HepG2 (cell line): ENCODE measurements around the gene MTA2. TPM values are rescaled to one million over a fixed set of nuclear protein-coding genes. Genes with fewer than 3 reads are reported as not detected.

Experiments used
- ARHGAP35 ChIP-seq: sonication (generic); formaldehyde crosslinking; IDR thresholded peaks from 2 replicates; pipeline ENCODE4 v1.9.0; 2022; ENCODE audit warnings: mild to moderate bottlenecking, inconsistent platforms, moderate library complexity, missing genetic modification reagents, borderline replicate concordance
- EHMT2 ChIP-seq: fragments of 200-600 bp; sonication (generic); IDR thresholded peaks from 2 replicates; pipeline ENCODE4 v1.7.0; 2017; ENCODE audit warnings: antibody characterized with exemption, low read depth, low read length, borderline replicate concordance
- KDM1A ChIP-seq: IDR thresholded peaks from 2 replicates; pipeline ENCODE4 v1.6.1; 2016; ENCODE audit warnings: missing compliant biosample characterization
- MYC ChIP-seq: sonication (generic); formaldehyde crosslinking; IDR thresholded peaks from 2 replicates; pipeline ENCODE4 v1.9.0; 2021; ENCODE audit warnings: missing genetic modification reagents, borderline replicate concordance
- NRL ChIP-seq: sonication (generic); formaldehyde crosslinking; IDR thresholded peaks from 2 replicates; pipeline ENCODE4 v1.5.0; 2020; ENCODE audit warnings: missing genetic modification reagents, mild to moderate bottlenecking, moderate library complexity, borderline replicate concordance
- RBM39 ChIP-seq: fragments of 200-400 bp; formaldehyde crosslinking; IDR thresholded peaks from one replicate; pipeline ENCODE4 v1.6.1; 2018; ENCODE audit warnings: antibody characterized with exemption, mild to moderate bottlenecking, low read depth, low read length; ENCODE audit not compliant: poor library complexity, severe bottlenecking
- TRIM24 ChIP-seq: sonication (generic); formaldehyde crosslinking; IDR thresholded peaks from 2 replicates; pipeline ENCODE4 v1.8.0; 2022; ENCODE audit warnings: mild to moderate bottlenecking, missing genetic modification reagents
- YY1 ChIP-seq: IDR thresholded peaks from 2 replicates; pipeline ENCODE4 v1.6.1; 2011; ENCODE audit warnings: low read length, low read depth, moderate library complexity, mild to moderate bottlenecking; ENCODE audit not compliant: insufficient read depth, insufficient replicate concordance
- ZNF335 ChIP-seq: sonication (generic); formaldehyde crosslinking; IDR thresholded peaks from 2 replicates; pipeline ENCODE4 v1.4.0; 2020; ENCODE audit warnings: missing genetic modification reagents
- ZNF501 ChIP-seq: sonication (generic); formaldehyde crosslinking; IDR thresholded peaks from 2 replicates; pipeline ENCODE4 v1.5.1; 2020; ENCODE audit warnings: mild to moderate bottlenecking, moderate library complexity, missing genetic modification reagents
- ZNF607 ChIP-seq: sonication (generic); formaldehyde crosslinking; IDR thresholded peaks from 2 replicates; pipeline ENCODE4 v1.5.1; 2020; ENCODE audit warnings: missing genetic modification reagents, mild to moderate bottlenecking, borderline replicate concordance
- polyA plus RNA-seq, 8 experiments: library from polyadenylated mRNA; depleted of rRNA in 3 of 8; stranded (reverse) in 7 of 8; unstranded in 1 of 8; fragments of >200 nt; fragmentation: Illumina TruSeq in 4 of 8; extraction: Trizol in 4 of 8; gene quantifications; 2 replicates each; pipeline versions ENCODE4 v1.2.1 to v1.2.3, GENCODE V29; 2011 to 2016; ENCODE audit warnings: low read depth in 4 of 8, missing spikeins in 1 of 8, mixed read lengths in 1 of 8; ENCODE audit not compliant: insufficient read depth in 1 of 8
- total RNA-seq, 5 experiments: library from RNA; depleted of rRNA; stranded (reverse); fragments of >200 nt; fragmentation: Illumina TruSeq; extraction: Trizol; gene quantifications; 2 replicates each; pipeline ENCODE4 v1.2.3, GENCODE V29; 2016; ENCODE audit warnings: low read depth in 1 of 5
- TF ChIP-seq, protein P1 (sequence below): sonication (generic); formaldehyde crosslinking; IDR thresholded peaks from 2 replicates; pipeline ENCODE4 v1.4.0; 2020; ENCODE audit warnings: low read depth, missing genetic modification reagents
- TF ChIP-seq, protein P2 (sequence below): sonication (generic); formaldehyde crosslinking; IDR thresholded peaks from 2 replicates; pipeline ENCODE4 v1.5.0; 2020; ENCODE audit warnings: missing genetic modification reagents, mild to moderate bottlenecking, borderline replicate concordance
- TF ChIP-seq, protein P3 (sequence below): sonication (generic); formaldehyde crosslinking; IDR thresholded peaks from 2 replicates; pipeline ENCODE4 v1.5.0; 2020; ENCODE audit warnings: mild to moderate bottlenecking, missing genetic modification reagents, borderline replicate concordance

MTA2 gene
- total and polyA plus RNA-seq, 2 of the 13 experiments (the other 11 are each of a cell fraction or from before 2014, with no cell fraction given): 14.0 to 70.0 TPM

DNA sequence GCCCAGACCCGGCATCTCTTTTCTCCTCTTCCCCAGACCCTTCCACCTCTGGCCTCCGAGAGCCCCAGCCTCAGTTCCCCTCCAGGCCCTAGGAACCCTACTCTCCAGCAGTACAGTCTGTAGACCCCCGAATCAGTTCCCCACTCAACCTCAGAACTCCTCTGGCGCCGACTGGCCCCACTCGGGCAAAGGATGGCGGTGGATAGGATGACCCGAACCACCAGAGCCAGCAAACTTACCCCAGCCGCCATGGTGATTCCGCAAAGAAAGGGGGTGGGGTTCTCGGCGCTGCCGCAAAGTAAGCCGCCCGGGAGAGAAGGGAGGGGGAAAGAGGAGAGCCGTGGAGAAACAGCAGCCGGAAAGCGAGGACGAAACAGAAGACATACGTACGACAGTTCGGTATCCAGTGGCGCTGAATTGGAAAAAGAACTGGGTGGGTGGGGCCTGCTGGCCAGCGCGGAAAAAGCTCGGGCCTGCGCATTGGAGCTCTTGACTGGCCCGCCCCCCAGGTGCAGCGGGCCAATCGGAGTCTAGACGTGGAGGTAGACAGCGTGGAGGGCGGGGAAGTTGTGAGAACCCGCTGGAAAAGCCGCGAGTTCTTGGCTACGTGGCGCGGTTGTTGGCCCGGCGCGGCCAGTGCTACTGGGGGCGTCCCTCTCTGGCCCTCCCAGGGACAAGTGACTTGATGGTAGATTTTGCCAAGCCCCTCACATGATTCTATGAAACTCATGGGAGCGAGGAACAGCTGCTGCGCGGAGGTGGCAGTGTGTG is 27.9 kb downstream of the MTA2 start, which contains the start of gene EEF1G (continued):
- TF ChIP-seq, protein P1, sequence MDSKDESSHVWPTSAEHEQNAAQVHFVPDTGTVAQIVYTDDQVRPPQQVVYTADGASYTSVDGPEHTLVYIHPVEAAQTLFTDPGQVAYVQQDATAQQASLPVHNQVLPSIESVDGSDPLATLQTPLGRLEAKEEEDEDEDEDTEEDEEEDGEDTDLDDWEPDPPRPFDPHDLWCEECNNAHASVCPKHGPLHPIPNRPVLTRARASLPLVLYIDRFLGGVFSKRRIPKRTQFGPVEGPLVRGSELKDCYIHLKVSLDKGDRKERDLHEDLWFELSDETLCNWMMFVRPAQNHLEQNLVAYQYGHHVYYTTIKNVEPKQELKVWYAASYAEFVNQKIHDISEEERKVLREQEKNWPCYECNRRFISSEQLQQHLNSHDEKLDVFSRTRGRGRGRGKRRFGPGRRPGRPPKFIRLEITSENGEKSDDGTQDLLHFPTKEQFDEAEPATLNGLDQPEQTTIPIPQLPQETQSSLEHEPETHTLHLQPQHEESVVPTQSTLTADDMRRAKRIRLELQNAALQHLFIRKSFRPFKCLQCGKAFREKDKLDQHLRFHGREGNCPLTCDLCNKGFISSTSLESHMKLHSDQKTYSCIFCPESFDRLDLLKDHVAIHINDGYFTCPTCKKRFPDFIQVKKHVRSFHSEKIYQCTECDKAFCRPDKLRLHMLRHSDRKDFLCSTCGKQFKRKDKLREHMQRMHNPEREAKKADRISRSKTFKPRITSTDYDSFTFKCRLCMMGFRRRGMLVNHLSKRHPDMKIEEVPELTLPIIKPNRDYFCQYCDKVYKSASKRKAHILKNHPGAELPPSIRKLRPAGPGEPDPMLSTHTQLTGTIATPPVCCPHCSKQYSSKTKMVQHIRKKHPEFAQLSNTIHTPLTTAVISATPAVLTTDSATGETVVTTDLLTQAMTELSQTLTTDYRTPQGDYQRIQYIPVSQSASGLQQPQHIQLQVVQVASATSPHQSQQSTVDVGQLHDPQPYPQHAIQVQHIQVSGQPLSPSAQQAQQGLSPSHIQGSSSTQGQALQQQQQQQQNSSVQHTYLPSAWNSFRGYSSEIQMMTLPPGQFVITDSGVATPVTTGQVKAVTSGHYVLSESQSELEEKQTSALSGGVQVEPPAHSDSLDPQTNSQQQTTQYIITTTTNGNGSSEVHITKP: no peak
- TF ChIP-seq ARHGAP35 (CRISPR knock-in tag) (no peak), MYC (peak; percentile 55; the same call in 1 of the 2 replicates), KDM1A (CRISPR knock-in tag) (no peak), ZNF335 (CRISPR knock-in tag) (peak; percentile 43; the same call in 1 of the 2 replicates), NRL (CRISPR knock-in tag) (peak; percentile 92; the same call in 1 of the 2 replicates), EHMT2 (no peak), TRIM24 (no peak), YY1 (peak; percentile 92), RBM39 (no peak), ZNF607 (CRISPR knock-in tag) (peak; percentile 18; the same call in 1 of the 2 replicates), ZNF501 (CRISPR knock-in tag) (peak; percentile 88; the same call in 1 of the 2 replicates)
- TF ChIP-seq, protein P2, sequence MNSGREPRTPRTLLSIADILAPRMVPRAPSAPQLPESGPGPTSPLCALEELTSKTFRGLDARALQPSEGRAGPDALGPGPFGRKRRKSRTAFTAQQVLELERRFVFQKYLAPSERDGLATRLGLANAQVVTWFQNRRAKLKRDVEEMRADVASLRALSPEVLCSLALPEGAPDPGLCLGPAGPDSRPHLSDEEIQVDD: no peak
- TF ChIP-seq, protein P3, sequence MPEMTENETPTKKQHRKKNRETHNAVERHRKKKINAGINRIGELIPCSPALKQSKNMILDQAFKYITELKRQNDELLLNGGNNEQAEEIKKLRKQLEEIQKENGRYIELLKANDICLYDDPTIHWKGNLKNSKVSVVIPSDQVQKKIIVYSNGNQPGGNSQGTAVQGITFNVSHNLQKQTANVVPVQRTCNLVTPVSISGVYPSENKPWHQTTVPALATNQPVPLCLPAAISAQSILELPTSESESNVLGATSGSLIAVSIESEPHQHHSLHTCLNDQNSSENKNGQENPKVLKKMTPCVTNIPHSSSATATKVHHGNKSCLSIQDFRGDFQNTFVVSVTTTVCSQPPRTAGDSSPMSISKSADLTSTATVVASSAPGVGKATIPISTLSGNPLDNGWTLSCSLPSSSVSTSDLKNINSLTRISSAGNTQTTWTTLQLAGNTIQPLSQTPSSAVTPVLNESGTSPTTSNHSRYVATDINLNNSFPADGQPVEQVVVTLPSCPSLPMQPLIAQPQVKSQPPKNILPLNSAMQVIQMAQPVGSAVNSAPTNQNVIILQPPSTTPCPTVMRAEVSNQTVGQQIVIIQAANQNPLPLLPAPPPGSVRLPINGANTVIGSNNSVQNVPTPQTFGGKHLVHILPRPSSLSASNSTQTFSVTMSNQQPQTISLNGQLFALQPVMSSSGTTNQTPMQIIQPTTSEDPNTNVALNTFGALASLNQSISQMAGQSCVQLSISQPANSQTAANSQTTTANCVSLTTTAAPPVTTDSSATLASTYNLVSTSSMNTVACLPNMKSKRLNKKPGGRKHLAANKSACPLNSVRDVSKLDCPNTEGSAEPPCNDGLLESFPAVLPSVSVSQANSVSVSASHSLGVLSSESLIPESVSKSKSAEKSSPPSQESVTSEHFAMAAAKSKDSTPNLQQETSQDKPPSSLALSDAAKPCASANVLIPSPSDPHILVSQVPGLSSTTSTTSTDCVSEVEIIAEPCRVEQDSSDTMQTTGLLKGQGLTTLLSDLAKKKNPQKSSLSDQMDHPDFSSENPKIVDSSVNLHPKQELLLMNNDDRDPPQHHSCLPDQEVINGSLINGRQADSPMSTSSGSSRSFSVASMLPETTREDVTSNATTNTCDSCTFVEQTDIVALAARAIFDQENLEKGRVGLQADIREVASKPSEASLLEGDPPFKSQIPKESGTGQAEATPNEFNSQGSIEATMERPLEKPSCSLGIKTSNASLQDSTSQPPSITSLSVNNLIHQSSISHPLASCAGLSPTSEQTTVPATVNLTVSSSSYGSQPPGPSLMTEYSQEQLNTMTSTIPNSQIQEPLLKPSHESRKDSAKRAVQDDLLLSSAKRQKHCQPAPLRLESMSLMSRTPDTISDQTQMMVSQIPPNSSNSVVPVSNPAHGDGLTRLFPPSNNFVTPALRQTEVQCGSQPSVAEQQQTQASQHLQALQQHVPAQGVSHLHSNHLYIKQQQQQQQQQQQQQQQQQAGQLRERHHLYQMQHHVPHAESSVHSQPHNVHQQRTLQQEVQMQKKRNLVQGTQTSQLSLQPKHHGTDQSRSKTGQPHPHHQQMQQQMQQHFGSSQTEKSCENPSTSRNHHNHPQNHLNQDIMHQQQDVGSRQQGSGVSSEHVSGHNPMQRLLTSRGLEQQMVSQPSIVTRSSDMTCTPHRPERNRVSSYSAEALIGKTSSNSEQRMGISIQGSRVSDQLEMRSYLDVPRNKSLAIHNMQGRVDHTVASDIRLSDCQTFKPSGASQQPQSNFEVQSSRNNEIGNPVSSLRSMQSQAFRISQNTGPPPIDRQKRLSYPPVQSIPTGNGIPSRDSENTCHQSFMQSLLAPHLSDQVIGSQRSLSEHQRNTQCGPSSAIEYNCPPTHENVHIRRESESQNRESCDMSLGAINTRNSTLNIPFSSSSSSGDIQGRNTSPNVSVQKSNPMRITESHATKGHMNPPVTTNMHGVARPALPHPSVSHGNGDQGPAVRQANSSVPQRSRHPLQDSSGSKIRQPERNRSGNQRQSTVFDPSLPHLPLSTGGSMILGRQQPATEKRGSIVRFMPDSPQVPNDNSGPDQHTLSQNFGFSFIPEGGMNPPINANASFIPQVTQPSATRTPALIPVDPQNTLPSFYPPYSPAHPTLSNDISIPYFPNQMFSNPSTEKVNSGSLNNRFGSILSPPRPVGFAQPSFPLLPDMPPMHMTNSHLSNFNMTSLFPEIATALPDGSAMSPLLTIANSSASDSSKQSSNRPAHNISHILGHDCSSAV (CRISPR knock-in tag): no peak
